K562 (cell line): Measurements from ENCODE around the gene GSS. TPM values are rescaled to one million over a fixed set of nuclear protein-coding genes. Genes with fewer than 3 reads are reported as not detected.

Experiments used
- MAFG ChIP-seq: fragments of 450-650 bp; conservative IDR thresholded peaks from 2 replicates; pipeline ENCODE4 v1.6.1; 2016; ENCODE audit warnings: missing genetic modification characterization, missing compliant biosample characterization
- PHF20 ChIP-seq: fragments of 450-650 bp; IDR thresholded peaks from 2 replicates; pipeline ENCODE4 v1.6.1; 2018; ENCODE audit not compliant: partially characterized antibody
- RAD51 ChIP-seq: fragments of 450-650 bp; IDR thresholded peaks from 2 replicates; pipeline ENCODE4 v1.7.1; 2016; ENCODE audit warnings: low read depth, mild to moderate bottlenecking, borderline replicate concordance
- RBM39 ChIP-seq: fragments of 200-400 bp; formaldehyde crosslinking; optimal IDR thresholded peaks from 2 replicates; pipeline ENCODE3; 2018; ENCODE audit warnings: low read depth, low read length
- SAFB ChIP-seq: fragments of 200-400 bp; formaldehyde crosslinking; IDR thresholded peaks from 2 replicates; pipeline ENCODE4 v1.6.1; 2017; ENCODE audit warnings: low read depth, low read length, borderline replicate concordance
- SRSF3 ChIP-seq: fragments of 200-400 bp; formaldehyde crosslinking; IDR thresholded peaks from 2 replicates; pipeline ENCODE4 v1.6.1; 2016; ENCODE audit warnings: mild to moderate bottlenecking, low read length, moderate library complexity; ENCODE audit not compliant: insufficient read depth
- TBL1XR1 ChIP-seq, 2 experiments: IDR thresholded peaks; 2 replicates each; pipeline ENCODE4 v1.6.1; 2012; ENCODE audit warnings: improper control_type of control experiment in 2 of 2, low read length in 2 of 2, mild to moderate bottlenecking in 1 of 2
- WHSC1 ChIP-seq: IDR thresholded peaks from one replicate; pipeline ENCODE4 v1.6.1; 2012; ENCODE audit warnings: low read length, control low read depth, inconsistent platforms
- ZNF124 ChIP-seq: sonication (generic); formaldehyde crosslinking; IDR thresholded peaks from 2 replicates; pipeline ENCODE4 v1.8.1; 2022; ENCODE audit warnings: missing genetic modification reagents
- ZNF408 ChIP-seq: fragments of 250-450 bp; sonication (Bioruptor Pico); IDR thresholded peaks from 2 replicates; pipeline ENCODE4 v1.4.0; 2020; ENCODE audit warnings: low read depth, mild to moderate bottlenecking, moderate library complexity
- ZNF561 ChIP-seq: fragments of 450-650 bp; formaldehyde crosslinking; conservative IDR thresholded peaks from 2 replicates; pipeline ENCODE4 v1.4.0; 2020; ENCODE audit warnings: mild to moderate bottlenecking, moderate library complexity
- polyA plus RNA-seq, 8 experiments: library from polyadenylated mRNA; depleted of rRNA in 4 of 8; stranded (reverse) in 5 of 8; unstranded in 3 of 8; fragments of >200 nt; fragmentation: Nextera tagmentation in 2 of 8; fragmentation: Illumina TruSeq in 1 of 8; extraction: Ambion mirVana in 2 of 8; extraction: Trizol in 1 of 8; gene quantifications; 2 replicates each; pipeline versions ENCODE4 v1.2.1 to v1.2.3, GENCODE V29; 2011 to 2014; ENCODE audit warnings: inconsistent platforms in 1 of 8, missing spikeins in 1 of 8
- total RNA-seq, 7 experiments: library from RNA; depleted of rRNA in 6 of 7; stranded (reverse); fragments of >200 nt in 6 of 7; fragmentation: Illumina TruSeq in 2 of 7; extraction: Trizol in 2 of 7; gene quantifications; 2 replicates each; pipeline versions ENCODE4 v1.2.1 to v1.2.3, GENCODE V29; 2011 to 2021; ENCODE audit warnings: low replicate concordance in 1 of 7
- TF ChIP-seq, protein P1 (sequence below): fragments of 250-450 bp; sonication (Bioruptor Pico); IDR thresholded peaks from 2 replicates; pipeline ENCODE4 v1.6.1; 2021; ENCODE audit warnings: mild to moderate bottlenecking
- TF ChIP-seq, protein P2 (sequence below), 2 experiments: IDR thresholded peaks; 2 replicates each; pipeline ENCODE4 v1.6.1; 2012; ENCODE audit warnings: improper control_type of control experiment in 2 of 2, low read depth in 2 of 2, low read length in 2 of 2, borderline replicate concordance in 1 of 2
- TF ChIP-seq, protein P3 (sequence below): fragments of 250-450 bp; sonication (Bioruptor Pico); IDR thresholded peaks from 2 replicates; pipeline ENCODE4 v1.4.0; 2020
- TF ChIP-seq, protein P4 (sequence below): IDR thresholded peaks from 3 replicates; pipeline ENCODE4 v1.6.1; 2011; ENCODE audit warnings: borderline replicate concordance, mild to moderate bottlenecking; ENCODE audit not compliant: insufficient read length, insufficient read depth
- TF ChIP-seq, protein P5 (sequence below): fragments of 450-650 bp; IDR thresholded peaks from 2 replicates; pipeline ENCODE4 v1.6.1; 2016; ENCODE audit warnings: antibody characterized with exemption

The GSS gene
- total and polyA plus RNA-seq, 9 of the 15 experiments (the other 6 are each of a cell fraction or from before 2014, with no cell fraction given), result 18.4 to 165 (median 89.4) TPM

DNA sequence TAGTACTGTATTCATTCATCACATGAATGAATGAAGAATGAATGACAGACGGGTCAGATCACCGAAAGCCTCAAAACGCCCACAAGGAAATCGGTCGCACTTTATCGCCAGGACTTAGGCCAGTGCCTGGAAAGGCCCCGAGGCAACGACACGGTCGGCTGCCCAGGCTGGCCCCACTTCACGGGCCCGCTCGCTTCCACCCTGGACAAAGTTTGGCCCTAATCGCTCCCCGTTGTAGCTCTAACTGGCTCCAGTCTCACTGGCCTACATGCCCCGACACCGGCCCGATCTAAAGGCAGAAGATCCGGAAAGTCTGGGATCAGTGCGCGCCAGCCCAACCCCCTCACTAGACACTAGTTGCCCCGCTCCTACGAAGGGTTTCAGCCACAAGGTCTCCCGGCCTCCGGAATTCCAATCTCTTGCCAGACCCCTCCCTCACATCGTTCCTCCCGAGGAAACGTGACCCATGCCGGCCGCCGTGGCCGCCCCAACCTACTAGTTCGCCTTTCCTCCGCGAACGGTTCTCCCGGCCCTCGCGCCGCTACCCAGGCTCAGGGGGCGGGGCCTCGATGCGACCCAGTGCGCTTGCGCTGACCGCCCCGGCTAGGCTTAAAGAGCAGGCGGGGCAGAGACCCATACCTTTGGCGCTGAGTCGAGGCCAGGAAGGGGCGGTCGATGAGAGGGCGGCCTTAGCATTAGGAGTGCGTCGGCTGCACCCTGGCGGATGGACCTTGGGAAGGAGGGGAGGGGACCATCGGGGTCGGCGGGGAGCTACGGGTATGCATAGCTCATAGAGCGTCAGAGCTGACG lies at the start of gene GSS, which contains the start of gene MYH7B (continued):
- TF ChIP-seq, protein P1, sequence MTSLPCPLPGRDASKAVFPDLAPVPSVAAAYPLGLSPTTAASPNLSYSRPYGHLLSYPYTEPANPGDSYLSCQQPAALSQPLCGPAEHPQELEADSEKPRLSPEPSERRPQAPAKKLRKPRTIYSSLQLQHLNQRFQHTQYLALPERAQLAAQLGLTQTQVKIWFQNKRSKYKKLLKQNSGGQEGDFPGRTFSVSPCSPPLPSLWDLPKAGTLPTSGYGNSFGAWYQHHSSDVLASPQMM (CRISPR knock-in tag), result no peak
- no peak for TF ChIP-seq ZNF408 (CRISPR knock-in tag)
- TF ChIP-seq, protein P2, sequence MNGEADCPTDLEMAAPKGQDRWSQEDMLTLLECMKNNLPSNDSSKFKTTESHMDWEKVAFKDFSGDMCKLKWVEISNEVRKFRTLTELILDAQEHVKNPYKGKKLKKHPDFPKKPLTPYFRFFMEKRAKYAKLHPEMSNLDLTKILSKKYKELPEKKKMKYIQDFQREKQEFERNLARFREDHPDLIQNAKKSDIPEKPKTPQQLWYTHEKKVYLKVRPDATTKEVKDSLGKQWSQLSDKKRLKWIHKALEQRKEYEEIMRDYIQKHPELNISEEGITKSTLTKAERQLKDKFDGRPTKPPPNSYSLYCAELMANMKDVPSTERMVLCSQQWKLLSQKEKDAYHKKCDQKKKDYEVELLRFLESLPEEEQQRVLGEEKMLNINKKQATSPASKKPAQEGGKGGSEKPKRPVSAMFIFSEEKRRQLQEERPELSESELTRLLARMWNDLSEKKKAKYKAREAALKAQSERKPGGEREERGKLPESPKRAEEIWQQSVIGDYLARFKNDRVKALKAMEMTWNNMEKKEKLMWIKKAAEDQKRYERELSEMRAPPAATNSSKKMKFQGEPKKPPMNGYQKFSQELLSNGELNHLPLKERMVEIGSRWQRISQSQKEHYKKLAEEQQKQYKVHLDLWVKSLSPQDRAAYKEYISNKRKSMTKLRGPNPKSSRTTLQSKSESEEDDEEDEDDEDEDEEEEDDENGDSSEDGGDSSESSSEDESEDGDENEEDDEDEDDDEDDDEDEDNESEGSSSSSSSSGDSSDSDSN (IDR thresholded peaks at IDR 0.05; ENCODE audit: borderline replicate concordance in 1 of 2, low read depth in 2 of 2, low read length in 2 of 2), result peak; percentile 53 to 69; a peak in 1 of 4 replicates
- TF ChIP-seq, protein P3, sequence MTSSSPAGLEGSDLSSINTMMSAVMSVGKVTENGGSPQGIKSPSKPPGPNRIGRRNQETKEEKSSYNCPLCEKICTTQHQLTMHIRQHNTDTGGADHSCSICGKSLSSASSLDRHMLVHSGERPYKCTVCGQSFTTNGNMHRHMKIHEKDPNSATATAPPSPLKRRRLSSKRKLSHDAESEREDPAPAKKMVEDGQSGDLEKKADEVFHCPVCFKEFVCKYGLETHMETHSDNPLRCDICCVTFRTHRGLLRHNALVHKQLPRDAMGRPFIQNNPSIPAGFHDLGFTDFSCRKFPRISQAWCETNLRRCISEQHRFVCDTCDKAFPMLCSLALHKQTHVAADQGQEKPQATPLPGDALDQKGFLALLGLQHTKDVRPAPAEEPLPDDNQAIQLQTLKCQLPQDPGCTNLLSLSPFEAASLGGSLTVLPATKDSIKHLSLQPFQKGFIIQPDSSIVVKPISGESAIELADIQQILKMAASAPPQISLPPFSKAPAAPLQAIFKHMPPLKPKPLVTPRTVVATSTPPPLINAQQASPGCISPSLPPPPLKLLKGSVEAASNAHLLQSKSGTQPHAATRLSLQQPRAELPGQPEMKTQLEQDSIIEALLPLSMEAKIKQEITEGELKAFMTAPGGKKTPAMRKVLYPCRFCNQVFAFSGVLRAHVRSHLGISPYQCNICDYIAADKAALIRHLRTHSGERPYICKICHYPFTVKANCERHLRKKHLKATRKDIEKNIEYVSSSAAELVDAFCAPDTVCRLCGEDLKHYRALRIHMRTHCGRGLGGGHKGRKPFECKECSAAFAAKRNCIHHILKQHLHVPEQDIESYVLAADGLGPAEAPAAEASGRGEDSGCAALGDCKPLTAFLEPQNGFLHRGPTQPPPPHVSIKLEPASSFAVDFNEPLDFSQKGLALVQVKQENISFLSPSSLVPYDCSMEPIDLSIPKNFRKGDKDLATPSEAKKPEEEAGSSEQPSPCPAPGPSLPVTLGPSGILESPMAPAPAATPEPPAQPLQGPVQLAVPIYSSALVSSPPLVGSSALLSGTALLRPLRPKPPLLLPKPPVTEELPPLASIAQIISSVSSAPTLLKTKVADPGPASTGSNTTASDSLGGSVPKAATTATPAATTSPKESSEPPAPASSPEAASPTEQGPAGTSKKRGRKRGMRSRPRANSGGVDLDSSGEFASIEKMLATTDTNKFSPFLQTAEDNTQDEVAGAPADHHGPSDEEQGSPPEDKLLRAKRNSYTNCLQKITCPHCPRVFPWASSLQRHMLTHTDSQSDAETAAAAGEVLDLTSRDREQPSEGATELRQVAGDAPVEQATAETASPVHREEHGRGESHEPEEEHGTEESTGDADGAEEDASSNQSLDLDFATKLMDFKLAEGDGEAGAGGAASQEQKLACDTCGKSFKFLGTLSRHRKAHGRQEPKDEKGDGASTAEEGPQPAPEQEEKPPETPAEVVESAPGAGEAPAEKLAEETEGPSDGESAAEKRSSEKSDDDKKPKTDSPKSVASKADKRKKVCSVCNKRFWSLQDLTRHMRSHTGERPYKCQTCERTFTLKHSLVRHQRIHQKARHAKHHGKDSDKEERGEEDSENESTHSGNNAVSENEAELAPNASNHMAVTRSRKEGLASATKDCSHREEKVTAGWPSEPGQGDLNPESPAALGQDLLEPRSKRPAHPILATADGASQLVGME (CRISPR knock-in tag), result 0 out of 2 replicates have a peak, but pooled peaks have one; percentile 58
- no peak for TF ChIP-seq ZNF561 (CRISPR knock-in tag)
- TF ChIP-seq RBM39, result peak; percentile 56
- peak; percentile 61 for TF ChIP-seq PHF20
- no peak for TF ChIP-seq MAFG (tag)
- no peak for TF ChIP-seq TBL1XR1 (IDR thresholded peaks at IDR 0.05; ENCODE audit: low read length in 2 of 2)
- TF ChIP-seq RAD51, result no peak
- TF ChIP-seq ZNF124 (CRISPR knock-in tag), result no peak
- TF ChIP-seq SRSF3, result no peak
- no peak for TF ChIP-seq SAFB
- TF ChIP-seq, protein P4, sequence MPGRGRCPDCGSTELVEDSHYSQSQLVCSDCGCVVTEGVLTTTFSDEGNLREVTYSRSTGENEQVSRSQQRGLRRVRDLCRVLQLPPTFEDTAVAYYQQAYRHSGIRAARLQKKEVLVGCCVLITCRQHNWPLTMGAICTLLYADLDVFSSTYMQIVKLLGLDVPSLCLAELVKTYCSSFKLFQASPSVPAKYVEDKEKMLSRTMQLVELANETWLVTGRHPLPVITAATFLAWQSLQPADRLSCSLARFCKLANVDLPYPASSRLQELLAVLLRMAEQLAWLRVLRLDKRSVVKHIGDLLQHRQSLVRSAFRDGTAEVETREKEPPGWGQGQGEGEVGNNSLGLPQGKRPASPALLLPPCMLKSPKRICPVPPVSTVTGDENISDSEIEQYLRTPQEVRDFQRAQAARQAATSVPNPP, result no peak
- no peak for TF ChIP-seq WHSC1
- TF ChIP-seq, protein P5, sequence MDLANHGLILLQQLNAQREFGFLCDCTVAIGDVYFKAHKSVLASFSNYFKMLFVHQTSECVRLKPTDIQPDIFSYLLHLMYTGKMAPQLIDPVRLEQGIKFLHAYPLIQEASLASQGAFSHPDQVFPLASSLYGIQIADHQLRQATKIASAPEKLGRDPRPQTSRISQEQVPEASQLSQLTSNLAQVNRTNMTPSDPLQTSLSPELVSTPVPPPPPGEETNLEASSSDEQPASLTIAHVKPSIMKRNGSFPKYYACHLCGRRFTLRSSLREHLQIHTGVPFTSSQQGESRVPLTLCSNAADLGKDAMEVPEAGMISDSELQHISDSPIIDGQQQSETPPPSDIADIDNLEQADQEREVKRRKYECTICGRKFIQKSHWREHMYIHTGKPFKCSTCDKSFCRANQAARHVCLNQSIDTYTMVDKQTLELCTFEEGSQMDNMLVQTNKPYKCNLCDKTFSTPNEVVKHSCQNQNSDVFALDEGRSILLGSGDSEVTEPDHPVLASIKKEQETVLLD, result peak; percentile 83
